Activated T-cell treated with anti-CD3 and anti-CD28 coated beads for 4 hours (primary cell): ENCODE data around the gene IP6K2.
A peak's percentile ranks its signal among the peaks of the same experiment; 100 is the strongest.
"Not testable (repeated sequence)": the region's sequence is repeated elsewhere in the genome, so short reads cannot be mapped to it uniquely, and the experiment has no call there.

Experiments
- DNase-seq: peaks from one replicate; pipeline ENCODE4 v3.0.0-alpha.2; 2020

IP6K2 gene

GRCh38 chr3:48725185-48725855 lies 8.3 kb upstream of the IP6K2 start:
- DNase-seq: not testable (repeated sequence)

- DNase-seq: no peak
These were observed 6.7 kb upstream of the IP6K2 start for GRCh38 chr3:48723725-48724124.

GRCh38 chr3:48723293-48723692 lies 6.3 kb upstream of the IP6K2 start:
- not testable (repeated sequence) for DNase-seq

GRCh38 chr3:48716508-48716981 lies 476 bp downstream of the IP6K2 start:
- peak; percentile 0 for DNase-seq

GRCh38 chr3:48715174-48715800 lies 1.7 kb downstream of the IP6K2 start:
- DNase-seq: no peak

- no peak for DNase-seq
These were observed 5.3 kb downstream of the IP6K2 start for GRCh38 chr3:48711727-48712126.

- no peak for DNase-seq
These were observed 8.0 kb downstream of the IP6K2 start for GRCh38 chr3:48709051-48709461.

GRCh38 chr3:48708481-48708889 lies 8.5 kb downstream of the IP6K2 start:
- DNase-seq: no peak

- no peak for DNase-seq
These were observed 9.9 kb downstream of the IP6K2 start for GRCh38 chr3:48707157-48707556.

- no peak for DNase-seq
These were observed 14.6 kb downstream of the IP6K2 start for GRCh38 chr3:48702320-48702920.

- no peak for DNase-seq
These were observed 16.2 kb downstream of the IP6K2 start for GRCh38 chr3:48700731-48701405.

- no peak for DNase-seq
These were observed 18.1 kb downstream of the IP6K2 start for GRCh38 chr3:48698891-48699290.

GRCh38 chr3:48697952-48698351 lies 19.1 kb downstream of the IP6K2 start:
- DNase-seq: no peak

GRCh38 chr3:48696601-48697000 lies 20.4 kb downstream of the IP6K2 start:
- no peak for DNase-seq

- DNase-seq: no peak
These were observed 20.9 kb downstream of the IP6K2 start for GRCh38 chr3:48696156-48696555.

- no peak for DNase-seq
These were observed 21.6 kb downstream of the IP6K2 start for GRCh38 chr3:48695393-48695753.

GRCh38 chr3:48694610-48695392 lies 22.2 kb downstream of the IP6K2 start:
- no peak for DNase-seq

- DNase-seq: no peak
These were observed 23.2 kb downstream of the IP6K2 start for GRCh38 chr3:48693826-48694225.

GRCh38 chr3:48692551-48692950 lies 24.5 kb downstream of the IP6K2 start:
- DNase-seq: no peak

- DNase-seq: no peak
These were observed 26.1 kb downstream of the IP6K2 start for GRCh38 chr3:48690846-48691458.

- no peak for DNase-seq
These were observed 27.6 kb downstream of the IP6K2 start for GRCh38 chr3:48689384-48689783.

- no peak for DNase-seq
These were observed 28.3 kb downstream of the IP6K2 start for GRCh38 chr3:48688737-48689075.
